Activated CD8-positive, alpha-beta memory T cell treated with anti-CD3 and anti-CD28 coated beads, Interleukin-2, amount 50 U/mL, for 24 hours (primary cell): ENCODE data around the gene SSUH2.
"Not testable (repeated sequence)": the region's sequence is repeated elsewhere in the genome, so short reads cannot be mapped to it uniquely, and the experiment has no call there.

Experiments
- DNase-seq: peaks from one replicate; pipeline ENCODE4 v3.0.0-alpha.2; 2020; ENCODE audit errors: extremely low read depth

SSUH2 gene

GRCh38 chr3:8608791-8609467 lies 35.7 kb downstream of the SSUH2 start:
- DNase-seq: no peak

GRCh38 chr3:8608041-8608790 lies 36.4 kb downstream of the SSUH2 start:
- DNase-seq: no peak

DNA sequence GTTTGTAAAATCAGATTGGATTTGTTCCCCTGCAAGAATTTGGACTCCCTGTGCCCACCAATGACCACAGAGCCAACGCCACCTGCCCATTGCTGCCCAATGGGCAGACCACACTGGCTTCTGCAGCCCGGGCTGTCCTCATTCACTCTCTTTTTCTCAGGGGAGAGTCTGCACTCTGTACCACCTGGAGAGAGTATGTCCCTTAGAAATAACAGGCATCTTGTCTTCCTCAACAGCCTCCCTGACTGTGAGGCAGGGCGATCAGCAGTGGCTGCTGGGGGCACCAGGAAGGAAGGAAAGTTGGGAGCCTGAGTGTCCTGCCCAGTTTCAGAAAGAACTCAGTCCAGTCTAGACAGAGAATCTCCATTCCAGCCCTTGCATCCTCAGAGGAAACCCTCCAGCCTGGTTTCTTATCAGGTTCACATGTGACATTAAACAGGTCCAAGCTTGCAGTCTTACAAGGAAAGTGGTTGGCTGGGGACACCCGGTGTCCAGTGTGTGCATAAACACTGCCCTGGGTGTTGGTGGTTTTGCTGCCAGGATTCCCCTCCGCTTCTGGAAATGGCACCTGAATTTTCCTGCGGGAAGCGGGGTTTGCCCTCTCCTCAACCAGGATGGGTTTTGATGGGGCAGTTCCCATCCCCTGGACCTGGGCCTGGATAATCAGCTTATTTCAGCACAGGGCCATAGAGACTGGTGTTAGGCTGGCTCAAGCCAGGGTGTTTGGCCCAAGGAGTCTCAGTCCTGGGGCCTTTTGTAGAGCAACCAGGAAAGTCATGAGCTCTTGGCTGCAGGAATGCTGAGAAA lies 37.2 kb downstream of the SSUH2 start:
- no peak for DNase-seq

- DNase-seq: no peak
Observed at GRCh38 chr3:8606701-8607231, 37.8 kb downstream of the SSUH2 start.

- no peak for DNase-seq
Observed at GRCh38 chr3:8604988-8605387, 39.6 kb downstream of the SSUH2 start.

GRCh38 chr3:8604006-8604405 lies 40.6 kb downstream of the SSUH2 start:
- DNase-seq: no peak

DNA sequence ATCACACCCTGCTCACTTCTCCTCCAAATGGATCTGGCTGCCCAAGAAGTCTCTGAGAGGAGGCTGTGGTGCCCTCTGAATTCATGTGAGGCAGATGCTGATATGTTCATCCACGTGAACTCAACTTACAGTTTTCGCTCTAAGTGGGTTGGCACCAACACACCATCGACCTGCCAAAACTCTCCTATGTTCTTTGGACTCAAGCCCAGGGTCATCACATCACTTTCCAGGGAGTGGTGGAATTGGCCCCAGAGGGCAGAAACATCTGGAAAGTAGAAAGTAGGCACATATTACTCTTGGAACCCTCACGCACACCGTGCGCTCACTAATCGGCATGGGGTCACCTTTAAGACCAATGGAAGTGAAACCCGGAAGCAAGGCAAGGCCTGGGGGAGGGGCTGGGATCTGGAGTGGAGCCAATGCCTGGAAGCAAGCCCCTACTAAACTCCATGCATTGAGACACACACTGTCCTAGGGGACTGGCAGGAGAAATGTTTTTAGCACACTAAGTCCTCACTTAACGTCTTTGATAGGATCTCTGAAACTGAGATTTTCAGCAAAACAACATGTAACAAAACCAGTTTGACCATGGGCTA lies 41.4 kb downstream of the SSUH2 start:
- DNase-seq: no peak

GRCh38 chr3:8600457-8600856 lies 44.1 kb downstream of the SSUH2 start:
- no peak for DNase-seq

DNA sequence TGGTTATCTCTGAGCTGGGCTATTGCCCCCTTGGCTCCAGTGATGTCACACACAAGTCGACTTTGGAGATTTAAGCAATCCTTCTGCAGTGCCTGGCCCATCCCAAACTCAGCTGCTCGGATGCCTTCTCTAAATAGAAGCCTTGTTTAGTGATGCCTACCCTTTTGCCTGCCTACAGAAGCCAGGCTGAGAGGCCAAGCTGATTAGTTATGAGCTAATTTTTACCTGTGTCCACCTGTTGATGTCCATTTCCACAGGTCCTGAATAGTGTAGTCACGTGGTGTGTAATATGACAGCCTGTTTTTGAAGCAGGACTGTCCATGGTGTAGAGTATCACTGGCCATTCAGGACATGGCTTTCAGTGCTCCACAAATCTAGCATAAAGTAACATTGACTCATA lies 45.5 kb downstream of the SSUH2 start:
- no peak for DNase-seq

- no peak for DNase-seq
Observed at GRCh38 chr3:8597219-8597853, 47.3 kb downstream of the SSUH2 start.

- no peak for DNase-seq
Observed at GRCh38 chr3:8596321-8597218, 48.0 kb downstream of the SSUH2 start.

GRCh38 chr3:8595695-8596115 lies 48.9 kb downstream of the SSUH2 start:
- no peak for DNase-seq

DNA sequence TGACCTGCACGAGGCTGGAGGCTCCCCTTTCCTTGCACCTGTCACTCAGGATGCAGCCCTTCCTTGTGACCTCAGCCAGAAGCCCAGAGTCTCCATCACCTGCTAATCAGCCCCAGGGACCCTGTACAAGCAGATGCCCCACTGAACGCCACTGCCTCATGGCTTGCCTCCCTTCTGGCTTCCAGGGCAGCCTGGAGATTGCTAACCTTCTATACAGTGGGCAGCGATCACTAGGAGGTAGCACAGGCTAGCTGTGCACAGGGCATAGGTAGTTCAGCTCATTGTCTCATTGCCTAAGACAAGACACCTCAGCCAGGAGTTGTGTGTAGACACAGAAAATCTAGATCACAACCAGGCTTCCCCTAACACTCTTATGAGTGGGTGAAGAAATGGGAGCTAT lies 49.3 kb downstream of the SSUH2 start:
- no peak for DNase-seq

DNA sequence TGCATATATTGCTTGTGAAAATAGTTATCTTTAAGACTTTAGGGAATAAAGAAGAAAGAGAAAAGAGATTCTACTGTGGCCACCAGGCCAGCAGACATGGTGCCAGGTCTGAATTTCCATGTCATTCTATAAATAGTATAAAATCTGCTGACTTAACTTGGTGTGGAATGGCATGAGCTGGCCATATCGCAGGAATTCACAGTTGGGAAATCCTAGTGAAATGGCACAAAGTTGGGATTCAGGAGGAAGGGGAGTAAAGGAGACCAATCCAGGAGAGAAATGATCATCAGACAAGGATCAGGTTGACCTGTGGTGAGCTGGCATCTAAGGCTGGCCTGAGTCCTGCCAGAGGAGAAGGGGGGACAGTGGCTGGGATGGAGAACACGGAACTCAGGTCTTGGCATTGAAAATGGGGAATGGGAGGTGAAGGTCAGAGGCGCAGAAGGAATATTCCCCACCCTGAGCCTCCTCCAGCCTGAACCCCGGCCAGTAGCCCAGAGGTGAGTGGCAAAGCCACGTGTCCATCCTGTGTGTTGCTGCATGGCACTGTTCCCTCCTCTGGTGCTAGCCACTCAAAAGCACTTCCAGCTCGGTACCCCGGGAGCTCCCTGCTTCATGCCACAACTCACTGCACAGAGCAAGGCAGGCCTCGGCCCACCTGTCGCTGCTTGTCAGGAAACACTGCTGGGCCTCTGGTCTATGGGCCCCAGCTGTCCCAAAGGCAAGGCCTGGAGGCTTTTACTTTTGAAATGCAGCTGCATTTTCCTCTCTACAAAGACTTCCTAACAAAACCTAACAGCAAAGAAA lies 51.4 kb downstream of the SSUH2 start:
- no peak for DNase-seq

DNA sequence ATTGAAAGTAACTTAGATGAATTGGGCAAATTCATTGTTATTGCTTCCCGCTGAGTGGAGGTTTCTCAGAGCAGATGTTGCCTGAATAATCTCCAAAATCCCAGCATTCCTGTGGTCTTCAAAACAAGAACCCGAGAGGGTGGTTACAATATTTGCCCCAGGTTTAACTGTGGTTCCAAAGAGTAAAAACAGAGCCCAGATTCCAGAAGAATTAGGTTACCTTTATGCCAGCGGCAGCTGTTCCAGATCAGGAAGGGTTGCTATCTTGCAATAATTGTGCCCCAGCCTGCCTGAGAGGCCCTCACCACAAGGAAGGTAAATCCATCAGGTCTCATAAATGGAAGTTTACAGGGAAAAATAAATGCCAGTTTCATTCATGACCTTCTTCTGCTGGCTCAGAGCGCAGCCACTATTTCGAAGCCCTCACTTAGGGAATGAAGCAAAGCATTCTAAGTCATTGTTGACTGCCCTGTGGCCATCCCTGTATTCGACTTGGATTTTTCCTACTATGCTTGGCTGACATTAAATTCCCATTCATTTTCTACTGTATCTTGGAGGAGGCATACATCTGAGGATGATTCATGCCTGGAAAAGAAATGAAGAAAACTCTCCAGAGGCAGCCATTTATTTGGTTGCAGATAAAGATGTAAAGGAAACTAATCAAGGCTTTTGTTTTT lies 54.6 kb downstream of the SSUH2 start:
- no peak for DNase-seq

GRCh38 chr3:8584661-8585060 lies 59.9 kb downstream of the SSUH2 start:
- DNase-seq: no peak

DNA sequence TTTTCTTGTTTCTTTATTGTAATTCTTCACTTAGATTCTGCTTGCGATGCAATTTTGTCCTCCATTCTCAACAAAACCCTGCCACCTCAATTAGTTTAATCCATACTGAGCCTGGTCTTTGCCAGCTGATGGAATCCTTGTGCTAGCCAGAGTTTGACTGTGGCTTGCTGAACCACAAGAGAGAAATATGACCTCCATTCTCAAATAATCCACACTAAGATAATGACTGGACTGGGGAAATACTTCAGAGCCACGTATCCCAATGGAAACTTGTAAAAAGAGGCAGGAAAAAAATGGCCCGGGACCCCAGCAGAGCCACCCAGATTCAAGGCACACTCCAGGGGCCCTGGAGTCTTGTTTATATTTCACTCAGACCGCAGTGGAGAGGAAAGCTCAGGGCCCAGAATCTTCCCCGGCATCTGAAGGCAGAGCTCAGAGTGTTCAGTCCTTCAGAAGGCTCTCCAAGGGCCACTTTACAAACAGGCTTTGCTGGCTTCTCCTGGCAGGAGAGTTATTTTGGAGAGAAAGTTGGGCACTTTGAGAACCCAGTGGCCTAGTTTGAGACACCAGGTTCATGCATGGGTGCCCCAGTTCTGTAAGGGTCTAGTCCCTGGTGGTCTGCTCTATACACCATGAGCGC lies 62.7 kb downstream of the SSUH2 start:
- no peak for DNase-seq

- no peak for DNase-seq
Observed at GRCh38 chr3:8581373-8581772, 63.2 kb downstream of the SSUH2 start.

- not testable (repeated sequence) for DNase-seq
Observed at GRCh38 chr3:8580434-8580833, 64.2 kb downstream of the SSUH2 start.
